ENCODE data around the gene FEN1. TPM values are rescaled to one million over a fixed set of nuclear protein-coding genes. Genes with fewer than 3 reads are reported as not detected.

FEN1 gene
- total and polyA plus RNA-seq, 2 of the 8 experiments (the other 6 are each of a cell fraction or from before 2014, with no cell fraction given), result 52.6 to 86.1 TPM

- H3K4me3 ChIP-seq (ENCODE audit: extremely low read depth in 1 of 4, insufficient read depth in 2 of 4, low read depth in 3 of 4, low read length in 4 of 4), result peak overlapping the region; percentile 77 to 96 (median 86)
- H2BK120ac ChIP-seq (replicated peaks; ENCODE audit: low read depth, low read length), result peak overlapping the region; percentile 66
- H4K5ac ChIP-seq (ENCODE audit: insufficient read length, low read depth, low read length), result peak overlapping the region; percentile 19
- FAIRE-seq (no peak), DNase-seq (ENCODE audit: low read depth in 1 of 2, low spot score in 2 of 2) (no peak)
- peak overlapping the region; percentile 90; the same call in 1 of the 2 replicates for H2BK15ac ChIP-seq (ENCODE audit: low read length)
- H3K14ac ChIP-seq (ENCODE audit: insufficient read length), result no peak overlapping the region
- no peak overlapping the region for H2BK20ac ChIP-seq (ENCODE audit: low read length)
- H3K4ac ChIP-seq (replicated peaks; ENCODE audit: insufficient read length, low read depth, low read length), result peak overlapping the region; percentile 86
- peak overlapping the region; percentile 74 for H3K27ac ChIP-seq (ENCODE audit: low read depth, low read length)
- H3K56ac ChIP-seq (replicated peaks; ENCODE audit: insufficient read length, low read depth, low read length), result peak overlapping the region; percentile 98
- no peak overlapping the region for H2AFZ ChIP-seq (ENCODE audit: low read length)
- H4K20me1 ChIP-seq (replicated peaks in 1 of 2; ENCODE audit: control insufficient read depth in 1 of 2, insufficient read depth in 2 of 2, low read length in 2 of 2), result peaks cover 10 to 29% of the 10 kb centered on the region in 2 experiments
- peak overlapping the region; percentile 99 for H4K91ac ChIP-seq (replicated peaks; ENCODE audit: insufficient read length, low read length)
- peak overlapping the region; percentile 82 to 88 (median 84) for H3K9ac ChIP-seq (replicated peaks in 1 of 4; ENCODE audit: extremely low read depth in 1 of 4, low read depth in 3 of 4, low read length in 3 of 4)
- peaks cover 15% of the 10 kb centered on the region for H3K79me1 ChIP-seq (ENCODE audit: low read depth, low read length)
- peaks cover 29 to 51% of the 10 kb centered on the region in 2 experiments for H3K79me2 ChIP-seq (ENCODE audit: control insufficient read depth in 1 of 2, insufficient read depth in 2 of 2, low read length in 2 of 2)
- 3% methylated on average over 16 of the region's 16 CpGs; no CpG with 5 or more reads in 1 of the 2 experiments for WGBS, 2 experiments (ENCODE audit: extremely low coverage in 1 of 2, insufficient coverage in 1 of 2, insufficient read length in 1 of 2, insufficient replicate concordance in 2 of 2, low coverage in 1 of 2, low lambda C conversion rate in 2 of 2, missing lambda C conversion rate in 1 of 2)
- no peak overlapping the region; the same call in 1 of the 2 replicates for H2BK12ac ChIP-seq (ENCODE audit: low read depth, low read length)
- peak overlapping the region; percentile 71 for H2BK5ac ChIP-seq (ENCODE audit: low read depth, low read length)
- H3K4me2 ChIP-seq (ENCODE audit: insufficient read depth in 1 of 2, low read depth in 2 of 2, low read length in 2 of 2), result peak overlapping the region; percentile 96 to 98
- ChIA-PET CTCF (ENCODE audit: partially characterized antibody) (interaction anchor here (0.9 to 3.2 kb wide), 8 partner anchors 10 to 38 kb away, joined by 3 to 16 read pairs (median 4); partner anchors contain the start of gene FADS1), POLR2A (ENCODE audit: partially characterized antibody) (interaction anchor here (0.7 to 9.9 kb wide), 14 partner anchors 11 to 115 kb away, joined by 3 to 210 read pairs (median 7); partner anchors contain the start of genes FADS1, FEN1 and TMEM258)
- H3K36me3 ChIP-seq (ENCODE audit: control insufficient read depth in 2 of 4, insufficient read depth in 4 of 4, low read length in 3 of 4), result peaks cover under 1 to 4% (median 4%) of the 10 kb centered on the region in 4 experiments; a peak in 2 of 8 replicates
- TF ChIP-seq SUZ12 (IDR thresholded peaks at IDR 0.05; ENCODE audit: low read length) (no peak), POLR2A (IDR thresholded peaks at IDR 0.05; ENCODE audit: control extremely low read depth in 1 of 2, low read depth in 2 of 2, low read length in 2 of 2) (peak in 1 of 2 experiments; percentile 54; a peak in 1 of 3 replicates), SP4 (IDR thresholded peaks at IDR 0.05; ENCODE audit: low read length) (no peak), MAX (IDR thresholded peaks at IDR 0.05) (0 out of 2 replicates have a peak, but pooled peaks have one; percentile 30), HDAC2 (IDR thresholded peaks at IDR 0.05; ENCODE audit: borderline replicate concordance in 1 of 2, low read depth in 2 of 2, low read length in 2 of 2) (no peak), POLR2AphosphoS5 (IDR thresholded peaks at IDR 0.05; ENCODE audit: low read depth, low read length) (peak; percentile 69; the same call in 1 of the 2 replicates)
- 0 out of 2 replicates have a peak overlapping the region, but pooled peaks have one; percentile 28 for H2AK5ac ChIP-seq (ENCODE audit: low read depth, low read length)
- H3K27me3 ChIP-seq (replicated peaks in 1 of 4; ENCODE audit: control insufficient read depth in 3 of 4, extremely low read depth in 1 of 4, insufficient read depth in 3 of 4, low read length in 3 of 4), result no peaks in the 10 kb centered on the region
- peaks cover 14% of the 10 kb centered on the region for H3K23me2 ChIP-seq (ENCODE audit: low read depth, low read length)
- H3K4me1 ChIP-seq (replicated peaks in 1 of 4; ENCODE audit: control insufficient read depth in 3 of 4, insufficient read depth in 4 of 4, low read length in 3 of 4), result peaks cover 9 to 34% (median 21%) of the 10 kb centered on the region in 4 experiments
- H4K8ac ChIP-seq (ENCODE audit: extremely low read depth, insufficient read depth, low read length), result peak overlapping the region; percentile 91
- H3K23ac ChIP-seq (ENCODE audit: insufficient read length), result no peak overlapping the region
- no peaks in the 10 kb centered on the region for H3K9me3 ChIP-seq (ENCODE audit: insufficient read depth in 2 of 2, low read depth in 1 of 2, low read length in 1 of 2)
- peak overlapping the region; percentile 100 for H3K18ac ChIP-seq (ENCODE audit: extremely low read depth, low read length)
These were observed 35.6 kb downstream of the FEN1 start for GRCh38 chr11:61828379-61828628.
